ENCODE data around the gene GATB. TPM values are rescaled to one million over a fixed set of nuclear protein-coding genes. Genes with fewer than 3 reads are reported as not detected.

The GATB gene
- polyA plus RNA-seq, 1 donor (not counting 4 experiments of a cell fraction or from before 2014, with no cell fraction given) = 31.0 TPM

GRCh38 chr4:151665785-151666127, 95.1 kb downstream of the GATB start:
- Histone ChIP-seq H3K36me3 (ENCODE audit: control insufficient read depth in 2 of 2, extremely low read depth in 1 of 2, insufficient read depth in 2 of 2, low read length in 2 of 2) (peaks cover 6 to 10% of the 10 kb centered on the region in 2 experiments), H3K4me1 (ENCODE audit: control insufficient read depth, extremely low read depth, insufficient read depth, low read length) (peaks cover 26% of the 10 kb centered on the region)
- TF ChIP-seq CTCF (optimal IDR thresholded peaks at IDR 0.05 in 1 of 3, IDR thresholded peaks at IDR 0.05 in 1 of 3, conservative IDR thresholded peaks at IDR 0.05 in 1 of 3; ENCODE audit: extremely low read depth in 1 of 3, insufficient read depth in 2 of 3, low read length in 3 of 3) = no peak
- no peak for TF ChIP-seq EZH2 (IDR thresholded peaks at IDR 0.05; ENCODE audit: low read length)

GRCh38 chr4:151665022-151665784, 95.6 kb downstream of the GATB start:
- FAIRE-seq (no peak), DNase-seq (ENCODE audit: low read depth, low spot score) (no peak)
- Histone ChIP-seq H3K79me2 (ENCODE audit: control insufficient read depth, insufficient read depth, low read length) (no peaks in the 10 kb centered on the region), H3K9me1 (ENCODE audit: control insufficient read depth, extremely low read depth, insufficient read depth, low read length) (no peaks in the 10 kb centered on the region), H3K4me1 (ENCODE audit: control insufficient read depth, extremely low read depth, insufficient read depth, low read length) (peaks cover 25% of the 10 kb centered on the region), H3K36me3 (ENCODE audit: control insufficient read depth in 2 of 2, extremely low read depth in 1 of 2, insufficient read depth in 2 of 2, low read length in 2 of 2) (peaks cover 3 to 10% of the 10 kb centered on the region in 2 experiments), H2AFZ (ENCODE audit: control insufficient read depth, low read length) (no peak overlapping the region), H3K9me3 (ENCODE audit: control insufficient read depth, low read depth, low read length) (no peaks in the 10 kb centered on the region), H3K9ac (ENCODE audit: control insufficient read depth, extremely low read depth, insufficient read depth, low read length) (no peak overlapping the region), H3K4me2 (ENCODE audit: control insufficient read depth, extremely low read depth, insufficient read depth, low read depth, low read length) (no peak overlapping the region), H3K4me3 (ENCODE audit: control insufficient read depth in 2 of 3, extremely low read depth in 1 of 3, insufficient read depth in 2 of 3, low read depth in 1 of 3, low read length in 3 of 3) (no peak overlapping the region), H4K20me1 (ENCODE audit: control insufficient read depth, extremely low read depth, insufficient read depth, low read length) (no peaks in the 10 kb centered on the region), H3K27me3 (ENCODE audit: control insufficient read depth, extremely low read depth, insufficient read depth, low read length) (no peaks in the 10 kb centered on the region), H3K27ac (ENCODE audit: control insufficient read depth, insufficient read depth, low read length) (no peak overlapping the region)
- dilution Hi-C loops (cut with MboI; ENCODE audit: extremely low pct_ligation_motif_present, low sequenced_read_pairs) = no loop called here
- TF ChIP-seq EZH2 (IDR thresholded peaks at IDR 0.05; ENCODE audit: low read length) = no peak
- no peak for TF ChIP-seq CTCF (optimal IDR thresholded peaks at IDR 0.05 in 1 of 3, IDR thresholded peaks at IDR 0.05 in 1 of 3, conservative IDR thresholded peaks at IDR 0.05 in 1 of 3; ENCODE audit: extremely low read depth in 1 of 3, insufficient read depth in 2 of 3, low read length in 3 of 3)

More at GRCh38 chr4:151665785-151666127, 95.1 kb downstream of the GATB start:
- Histone ChIP-seq H4K20me1 (ENCODE audit: control insufficient read depth, extremely low read depth, insufficient read depth, low read length) (no peaks in the 10 kb centered on the region), H2AFZ (ENCODE audit: control insufficient read depth, low read length) (no peak overlapping the region), H3K9ac (ENCODE audit: control insufficient read depth, extremely low read depth, insufficient read depth, low read length) (no peak overlapping the region), H3K9me1 (ENCODE audit: control insufficient read depth, extremely low read depth, insufficient read depth, low read length) (no peaks in the 10 kb centered on the region), H3K27ac (ENCODE audit: control insufficient read depth, insufficient read depth, low read length) (no peak overlapping the region), H3K9me3 (ENCODE audit: control insufficient read depth, low read depth, low read length) (no peaks in the 10 kb centered on the region), H3K4me2 (ENCODE audit: control insufficient read depth, extremely low read depth, insufficient read depth, low read depth, low read length) (no peak overlapping the region), H3K4me3 (ENCODE audit: control insufficient read depth in 2 of 3, extremely low read depth in 1 of 3, insufficient read depth in 2 of 3, low read depth in 1 of 3, low read length in 3 of 3) (no peak overlapping the region), H3K27me3 (ENCODE audit: control insufficient read depth, extremely low read depth, insufficient read depth, low read length) (no peaks in the 10 kb centered on the region), H3K79me2 (ENCODE audit: control insufficient read depth, insufficient read depth, low read length) (no peaks in the 10 kb centered on the region)
- dilution Hi-C loops (cut with MboI; ENCODE audit: extremely low pct_ligation_motif_present, low sequenced_read_pairs) = no loop called here
- FAIRE-seq (no peak), DNase-seq (ENCODE audit: low read depth, low spot score) (no peak)

All from keratinocyte (primary cell).